SH-SY5Y (cell line): Measurements from ENCODE around the gene KIF26B.

Experiments used
- GATA2 ChIP-seq: IDR thresholded peaks from 2 replicates; pipeline ENCODE4 v1.6.1; 2011; ENCODE audit warnings: mild to moderate bottlenecking, low read depth, low read length
- GATA3 ChIP-seq: IDR thresholded peaks from 2 replicates; pipeline ENCODE4 v1.6.1; 2011; ENCODE audit warnings: low read depth, mild to moderate bottlenecking, low read length, moderate library complexity

GRCh38 chr1:245246433-245246832 lies 91.6 kb downstream of the KIF26B start:
- TF ChIP-seq GATA2 (no peak), GATA3 (no peak)
